Thoracic aorta (tissue), 2 donors: ENCODE measurements around the gene TPD52L1. TPM values are rescaled to one million over a fixed set of nuclear protein-coding genes. Genes with fewer than 3 reads are reported as not detected.

Experiments
- ATAC-seq: fragments of 150-250 bp; one replicate; pipeline ENCODE4 v1.8.0; 2017; ENCODE audit warnings: low read depth; ENCODE audit not compliant: insufficient number of reproducible peaks, low FRiP score
- DNase-seq: peaks from one replicate; pipeline ENCODE4 v3.0.0-alpha.2; 2020; ENCODE audit warnings: low spot score
- H3K27ac ChIP-seq, 2 donors: fragments of 200-600 bp; sonication (generic); 1 replicate in 1 of 2; 2 replicates in 1 of 2; pipeline ENCODE4 v1.5.1; 2016; ENCODE audit warnings: mild to moderate bottlenecking in 2 of 2, moderate library complexity in 2 of 2
- H3K27me3 ChIP-seq: fragments of 200-600 bp; sonication (generic); replicated peaks from 2 replicates; pipeline ENCODE4 v1.6.0; 2016; ENCODE audit warnings: mild to moderate bottlenecking; ENCODE audit not compliant: insufficient read depth
- H3K36me3 ChIP-seq: fragments of 200-600 bp; sonication (generic); one replicate; pipeline ENCODE4 v1.5.1; 2016
- H3K4me1 ChIP-seq, 2 donors: fragments of 200-600 bp; sonication (generic); 1 replicate in 1 of 2; 2 replicates in 1 of 2; pipeline versions ENCODE4 v1.5.1 to v1.6.0; 2016; ENCODE audit warnings: low read depth in 2 of 2, mild to moderate bottlenecking in 1 of 2; ENCODE audit not compliant: control insufficient read depth in 1 of 2
- H3K4me3 ChIP-seq: fragments of 200-600 bp; sonication (generic); 2 replicates; pipeline ENCODE4 v1.5.1; 2016; ENCODE audit warnings: mild to moderate bottlenecking
- H3K9me3 ChIP-seq: fragments of 200-600 bp; sonication (generic); 2 replicates; pipeline ENCODE4 v1.5.1; 2016
- CTCF ChIP-seq: fragments of 200-600 bp; sonication (generic); IDR thresholded peaks from one replicate; pipeline ENCODE4 v1.5.1; 2019; ENCODE audit warnings: antibody characterized with exemption
- total RNA-seq, 2 donors: library from RNA; depleted of rRNA; stranded (reverse); fragments of >200 nt; gene quantifications; one replicate each; pipeline versions ENCODE4 v1.1.0 to v1.2.3, GENCODE V29; 2016

TPD52L1 gene
- total RNA-seq, 2 donors from 2014 or later, result 37.1 to 73.5 TPM

- Histone ChIP-seq H3K4me3 (no peak overlapping the region), H3K27me3 (no peaks in the 10 kb centered on the region), H3K36me3 (peaks cover 14% of the 10 kb centered on the region), H3K9me3 (no peaks in the 10 kb centered on the region), H3K27ac (no peak overlapping the region), H3K4me1 (peaks cover 2 to 11% of the 10 kb centered on the region in 2 donors)
- DNase-seq (no peak), ATAC-seq (no peak)
- no peak for TF ChIP-seq CTCF
Measured at GRCh38 chr6:125267806-125268523, 114.4 kb downstream of the TPD52L1 start.

- Histone ChIP-seq H3K27me3 (no peaks in the 10 kb centered on the region), H3K36me3 (peaks cover 18% of the 10 kb centered on the region), H3K9me3 (no peaks in the 10 kb centered on the region), H3K4me1 (peaks cover 4 to 6% of the 10 kb centered on the region in 2 donors), H3K27ac (no peak overlapping the region), H3K4me3 (no peak overlapping the region)
- DNase-seq, result no peak
- TF ChIP-seq CTCF, result no peak
- no peak for ATAC-seq
Measured at GRCh38 chr6:125268765-125269164, 115.2 kb downstream of the TPD52L1 start.

GRCh38 chr6:125269328-125269985 is 115.9 kb downstream of the TPD52L1 start:
- H3K4me1 ChIP-seq, result peaks cover 5 to 9% of the 10 kb centered on the region in 2 donors
- peaks cover 20% of the 10 kb centered on the region for H3K36me3 ChIP-seq
- TF ChIP-seq CTCF, result no peak
- no peak for ATAC-seq
- no peak overlapping the region for H3K4me3 ChIP-seq
- no peak overlapping the region for H3K27ac ChIP-seq
- no peak for DNase-seq
- H3K27me3 ChIP-seq, result no peaks in the 10 kb centered on the region
- H3K9me3 ChIP-seq, result no peaks in the 10 kb centered on the region

GRCh38 chr6:125270380-125270779 is 116.8 kb downstream of the TPD52L1 start:
- Histone ChIP-seq H3K27ac (no peak overlapping the region), H3K36me3 (peaks cover 22% of the 10 kb centered on the region)
- TF ChIP-seq CTCF, result no peak

GRCh38 chr6:125271486-125272159 is 118.0 kb downstream of the TPD52L1 start:
- Histone ChIP-seq H3K4me3 (no peak overlapping the region), H3K9me3 (no peaks in the 10 kb centered on the region), H3K27ac (no peak overlapping the region), H3K36me3 (peaks cover 29% of the 10 kb centered on the region), H3K27me3 (no peaks in the 10 kb centered on the region), H3K4me1 (peaks cover 5 to 9% of the 10 kb centered on the region in 2 donors)
- no peak for TF ChIP-seq CTCF
- ATAC-seq, result no peak
- no peak for DNase-seq

More at GRCh38 chr6:125270380-125270779, 116.8 kb downstream of the TPD52L1 start:
- H3K27me3 ChIP-seq, result no peaks in the 10 kb centered on the region
- H3K9me3 ChIP-seq, result no peaks in the 10 kb centered on the region
- ATAC-seq (no peak), DNase-seq (no peak)
- H3K4me1 ChIP-seq, result peaks cover 5 to 9% of the 10 kb centered on the region in 2 donors
- H3K4me3 ChIP-seq, result no peak overlapping the region
